HG02973 (cell line): ENCODE results near the gene MYH10.
A peak's percentile ranks its signal among the peaks of the same experiment; 100 is the strongest.

ENCODE experiments used
- ATAC-seq: cut with Tn5 transposase; IDR thresholded peaks from one replicate; pipeline ENCODE4 v1.9.1; 2021; ENCODE audit warnings: moderate library complexity; ENCODE audit not compliant: unreplicated experiment

The MYH10 gene

DNA sequence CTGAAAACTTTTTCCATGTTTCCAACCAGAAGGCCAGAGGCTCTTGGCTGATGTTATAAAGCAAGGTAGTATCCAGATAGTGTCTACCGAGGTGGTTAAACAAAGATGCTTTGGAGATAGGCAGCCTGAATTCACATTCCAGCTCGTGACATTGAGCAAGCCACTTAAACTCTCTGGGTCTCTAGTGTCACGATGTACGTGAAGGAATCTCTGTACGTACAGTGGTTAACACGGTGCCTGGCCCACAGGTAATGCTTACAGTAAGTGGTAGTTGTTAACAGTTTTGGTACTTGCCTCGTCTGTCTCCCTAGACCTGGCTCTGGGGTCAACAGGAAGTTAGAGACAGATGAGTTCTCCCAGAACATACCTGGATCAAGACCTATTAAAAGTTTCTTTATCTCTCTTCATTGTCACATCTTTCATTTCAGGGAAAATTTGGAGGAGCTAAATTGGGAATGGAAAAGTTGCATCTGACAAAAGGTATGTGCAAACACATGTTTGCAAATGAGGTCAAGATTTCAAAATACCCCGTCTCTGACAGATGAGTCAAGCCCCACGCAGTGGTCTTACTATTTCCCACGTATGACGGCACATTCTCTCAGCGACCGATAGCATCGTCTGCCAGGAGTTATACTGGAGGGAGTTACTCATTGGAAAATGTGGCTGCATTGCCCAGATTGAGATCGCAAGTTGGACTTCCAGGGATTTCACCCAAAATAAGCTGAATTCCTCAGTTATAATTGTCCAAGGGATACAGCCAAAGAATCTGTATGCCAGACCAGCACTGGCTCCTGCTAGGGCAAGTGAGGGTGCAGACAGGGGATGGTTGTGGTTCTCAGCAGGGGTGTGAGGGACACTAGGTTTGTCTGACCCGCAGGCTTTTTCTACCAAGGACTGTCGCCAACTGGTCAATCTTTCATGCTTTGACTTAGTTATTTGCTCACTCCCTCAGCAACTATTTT lies 18.9 kb upstream of the MYH10 start:
- no peak for ATAC-seq

DNA sequence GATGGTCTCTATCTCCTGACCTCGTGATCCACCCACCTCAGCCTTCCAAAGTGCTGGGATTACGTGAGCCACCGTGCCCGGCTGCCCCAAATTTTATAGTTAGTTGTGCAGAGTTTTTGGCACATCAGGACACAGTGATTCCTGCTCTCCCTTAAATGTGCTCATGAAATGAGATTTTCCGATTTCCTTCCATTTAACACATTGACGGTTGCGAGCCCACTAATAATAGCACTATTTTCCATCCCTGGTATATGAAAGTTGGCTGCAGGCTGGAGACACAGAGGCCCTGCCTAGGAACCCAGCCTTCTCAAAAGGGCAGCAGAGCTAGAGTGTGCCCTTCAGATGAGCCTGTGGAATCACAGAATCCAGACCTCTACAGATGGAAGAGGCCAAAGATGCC lies 17.4 kb upstream of the MYH10 start:
- ATAC-seq: no peak

DNA sequence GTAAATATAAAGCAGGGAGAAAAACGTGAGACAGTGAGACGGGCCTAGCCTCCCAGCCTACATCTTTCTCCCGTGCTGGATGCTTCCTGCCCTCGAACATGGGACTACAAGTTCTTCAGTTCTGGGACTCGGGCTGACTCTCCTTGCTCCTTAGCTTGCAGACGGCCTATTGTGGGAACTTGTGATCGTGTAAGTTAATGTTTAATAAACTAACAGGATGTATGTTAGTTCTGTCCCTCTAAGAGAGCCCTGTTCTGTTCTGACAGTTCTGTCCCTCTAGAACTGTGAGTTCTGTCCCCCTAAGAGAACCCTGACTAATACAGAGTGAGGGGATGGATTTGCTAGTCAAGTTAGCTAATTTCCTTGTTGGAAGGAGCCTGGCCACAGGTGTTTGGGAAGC lies 16.7 kb upstream of the MYH10 start:
- ATAC-seq: no peak

DNA sequence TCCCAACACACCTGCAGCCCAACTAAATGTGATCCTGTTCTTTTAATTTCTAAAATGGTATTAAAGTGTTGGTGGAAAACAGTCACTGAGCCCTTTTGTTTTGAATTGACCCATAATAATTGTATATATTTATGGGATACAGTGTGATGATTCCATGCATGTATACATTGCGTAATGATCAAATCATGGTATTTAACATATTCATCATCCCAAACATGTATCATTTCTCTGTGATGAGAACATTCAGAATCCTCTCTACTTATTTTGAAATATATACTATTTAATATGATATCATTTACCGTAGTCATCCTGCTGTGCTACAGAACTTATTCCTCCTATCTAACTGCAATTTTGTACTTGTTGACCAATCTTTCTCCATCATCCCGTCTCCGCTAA lies 14.0 kb upstream of the MYH10 start:
- no peak for ATAC-seq

DNA sequence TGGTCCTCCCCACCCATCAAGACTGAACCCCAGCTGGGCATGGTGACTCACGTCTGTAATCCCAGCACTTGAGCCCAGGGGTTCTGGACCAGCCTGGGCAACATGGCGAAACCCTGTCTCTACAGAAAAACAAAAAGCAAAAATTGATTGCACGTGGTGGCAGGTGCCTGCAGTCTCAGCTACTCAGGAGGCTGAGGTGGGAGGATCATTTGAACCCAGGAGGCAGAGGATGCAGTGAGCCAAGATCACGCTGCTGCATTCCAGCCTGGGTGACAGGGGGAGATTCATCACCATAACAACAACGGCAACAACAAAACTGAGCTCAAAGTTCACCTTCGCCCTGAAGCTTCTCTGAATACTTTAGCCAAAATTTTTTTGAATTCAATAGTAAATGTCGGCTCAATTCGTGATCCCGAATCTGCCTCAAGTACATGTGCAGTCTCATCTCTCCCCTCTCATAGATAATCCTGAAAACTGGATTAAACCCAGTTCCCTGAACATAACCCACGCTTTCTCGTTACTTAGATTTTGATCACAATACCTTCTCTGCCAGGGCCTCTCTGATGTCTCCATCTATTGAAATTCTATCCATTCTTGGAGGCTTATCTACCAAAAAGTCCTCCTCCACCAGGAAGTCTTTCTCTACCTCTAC lies 13.5 kb upstream of the MYH10 start:
- ATAC-seq: no peak

DNA sequence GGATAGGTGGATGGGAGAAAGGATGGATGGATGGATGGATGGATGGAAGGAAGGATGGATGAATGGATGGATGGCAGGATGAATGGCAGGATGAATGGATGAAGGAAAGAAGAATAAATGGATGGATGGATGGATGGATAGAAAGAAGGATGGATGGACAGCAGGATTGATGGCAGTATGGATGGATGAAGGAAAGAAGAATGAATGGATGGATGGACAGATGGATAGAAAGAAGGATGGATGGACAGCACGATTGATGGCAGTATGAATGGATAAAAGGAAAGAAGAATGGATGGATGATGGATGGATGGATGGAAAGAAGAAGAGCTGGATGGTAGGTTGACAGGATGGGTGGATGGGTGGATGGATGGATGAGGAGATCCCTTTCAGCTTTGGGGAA lies 9.2 kb upstream of the MYH10 start:
- no peak for ATAC-seq

DNA sequence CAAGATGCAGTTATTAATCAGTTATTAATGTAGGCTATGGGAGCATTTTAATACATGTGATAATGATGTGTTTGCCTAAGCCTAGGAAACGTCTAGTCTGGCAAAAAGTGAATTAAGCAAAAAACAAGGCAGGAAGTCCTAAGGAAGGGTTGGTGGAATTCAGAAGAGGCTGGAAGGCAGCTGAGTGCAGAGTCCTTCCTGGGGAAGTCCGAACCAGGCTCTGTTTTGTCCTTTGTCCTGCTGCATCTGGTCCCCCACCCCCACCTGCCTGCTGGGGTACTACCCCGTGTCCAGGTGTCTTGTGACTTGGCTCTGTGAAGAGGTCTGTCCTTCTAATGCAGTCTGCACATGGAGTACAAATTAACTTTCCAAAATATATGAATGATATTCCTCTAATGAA lies 1.5 kb upstream of the MYH10 start:
- no peak for ATAC-seq

DNA sequence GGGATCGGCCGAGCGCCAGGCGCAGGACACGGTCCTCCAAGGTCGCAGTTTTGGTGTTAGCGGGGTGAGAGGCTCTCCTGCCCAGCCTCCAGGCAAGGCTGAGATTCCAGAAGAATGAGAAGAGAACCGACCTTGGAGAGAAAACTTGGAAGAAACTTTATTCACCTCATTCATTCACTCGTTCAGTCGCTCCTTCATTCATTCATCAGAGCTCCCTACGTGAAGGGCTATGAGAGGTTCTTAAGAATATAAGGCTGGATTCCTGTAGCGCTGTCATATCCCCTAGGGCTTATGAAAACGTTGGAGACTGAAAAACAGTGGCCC lies 991 bp upstream of the MYH10 start:
- ATAC-seq: no peak

DNA sequence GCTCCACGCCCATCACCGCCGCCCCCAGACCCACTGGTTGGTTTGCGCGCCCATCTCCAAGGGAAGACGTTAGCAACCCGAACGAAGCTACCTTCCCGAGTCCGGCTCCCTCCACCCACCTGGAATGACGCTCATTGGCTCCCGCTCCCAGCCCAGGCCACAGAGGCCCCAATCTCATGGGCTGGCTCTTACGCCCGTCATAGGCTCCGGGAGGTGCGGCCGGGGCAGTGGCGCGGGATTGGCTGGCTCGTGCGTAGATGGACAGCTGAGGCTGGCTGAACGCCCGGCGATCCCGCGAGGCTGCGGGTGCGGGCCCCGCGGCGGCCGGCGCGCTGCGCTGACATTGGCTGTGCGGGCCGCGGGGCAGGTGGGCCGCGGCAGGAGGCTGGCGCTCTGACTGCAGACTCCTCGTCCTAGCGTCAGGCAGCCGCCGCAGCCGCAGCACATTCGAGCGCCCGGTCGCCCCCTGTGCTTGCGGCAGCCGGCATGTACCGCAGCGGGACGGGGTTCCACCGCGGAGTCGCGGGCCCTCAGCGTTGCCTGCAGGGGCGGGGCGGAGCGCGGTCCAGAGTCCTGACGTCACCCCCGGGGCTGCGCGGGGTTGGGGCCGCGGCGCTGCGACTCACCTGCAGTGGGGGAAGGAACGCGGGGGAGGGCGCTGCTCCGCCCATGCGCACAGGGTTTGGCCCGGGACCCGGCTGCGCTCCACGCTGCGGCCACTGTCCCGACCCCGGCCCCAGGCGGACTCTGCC lies 453 bp upstream of the MYH10 start:
- peak; percentile 97 for ATAC-seq

DNA sequence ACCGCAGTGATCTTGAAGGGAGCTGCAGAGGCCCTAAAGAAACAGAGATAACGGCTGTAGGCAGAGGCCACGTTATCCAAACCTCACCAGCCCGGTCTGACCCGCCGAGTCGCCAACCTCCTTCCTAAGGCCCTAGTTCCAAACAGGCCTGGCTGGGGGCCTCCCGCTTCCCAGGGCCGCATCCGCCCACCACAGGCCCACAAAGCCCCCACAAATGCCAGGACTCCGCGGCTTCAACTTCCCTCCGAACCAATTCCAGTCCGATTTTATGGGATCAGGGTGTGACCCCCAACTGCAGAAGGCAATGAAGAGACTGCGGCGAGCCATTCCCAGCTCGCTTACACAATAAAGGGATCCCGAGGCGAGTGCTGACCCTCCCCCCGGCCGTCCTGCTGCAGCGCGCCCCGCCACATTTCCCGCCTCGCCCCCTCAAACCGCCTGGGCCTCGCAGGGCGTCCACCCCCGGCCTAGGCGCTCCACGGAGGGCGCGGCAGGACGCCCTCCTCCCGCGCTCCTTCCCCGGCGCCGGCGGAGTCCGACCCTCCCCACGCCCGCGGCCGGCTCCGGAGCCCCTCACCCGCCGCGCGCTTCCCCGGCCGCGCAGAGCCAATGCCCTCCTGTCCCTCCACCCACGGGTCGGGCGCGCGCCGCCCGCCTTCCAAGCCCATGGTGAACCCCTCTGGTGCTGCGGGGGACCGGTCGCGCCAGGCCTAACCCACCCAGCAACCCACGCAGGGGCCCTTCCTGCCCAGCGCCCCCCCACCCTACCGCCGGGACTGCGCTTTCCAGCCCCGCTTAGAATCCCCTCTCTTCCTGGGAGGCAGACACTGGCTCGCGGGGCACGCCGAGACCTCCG lies 926 bp downstream of the MYH10 start:
- ATAC-seq: no peak

DNA sequence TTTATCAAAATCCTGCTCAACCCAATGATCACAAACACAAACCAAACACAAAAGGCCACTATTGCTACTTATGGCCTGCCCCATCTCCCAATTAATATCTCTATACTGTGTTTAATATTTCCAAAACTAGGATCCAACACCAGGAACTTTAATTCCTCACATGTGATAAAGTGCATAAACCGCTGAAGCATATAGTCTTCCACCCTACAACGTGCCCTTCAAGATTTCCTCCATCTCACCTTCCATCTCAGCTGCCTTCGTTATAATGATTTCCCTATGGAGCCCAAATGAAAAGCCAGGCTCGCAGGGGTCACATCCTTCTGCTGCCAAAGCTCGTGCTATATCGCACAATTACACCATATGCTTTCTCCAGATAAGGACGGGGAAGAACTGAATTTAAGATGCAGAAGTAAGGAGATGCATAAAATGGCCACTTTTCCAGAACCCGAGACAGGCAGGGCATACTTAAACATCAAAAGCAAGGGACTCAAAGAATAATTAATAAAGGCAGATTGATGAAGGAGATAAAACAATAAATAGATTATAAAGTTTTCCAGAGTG lies 1.8 kb downstream of the MYH10 start:
- ATAC-seq: no peak

DNA sequence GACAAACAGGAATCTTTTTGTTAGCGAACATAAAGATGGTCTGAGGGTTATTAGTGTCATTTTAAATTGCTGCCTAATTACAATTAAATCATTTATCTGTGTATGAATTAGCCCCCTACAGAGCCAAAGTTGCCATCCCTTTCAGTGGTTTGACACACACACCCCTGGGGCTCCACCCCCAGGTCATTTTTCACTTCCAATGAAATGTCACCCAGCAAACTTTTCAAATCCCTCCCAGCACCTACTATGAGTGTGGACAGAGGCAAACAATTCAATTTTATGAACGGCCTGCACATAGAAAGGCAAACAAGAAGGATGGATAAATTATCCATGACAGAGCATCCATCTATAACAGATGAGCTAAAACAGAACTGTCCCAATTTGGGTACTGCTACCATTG lies 2.4 kb downstream of the MYH10 start:
- no peak for ATAC-seq

DNA sequence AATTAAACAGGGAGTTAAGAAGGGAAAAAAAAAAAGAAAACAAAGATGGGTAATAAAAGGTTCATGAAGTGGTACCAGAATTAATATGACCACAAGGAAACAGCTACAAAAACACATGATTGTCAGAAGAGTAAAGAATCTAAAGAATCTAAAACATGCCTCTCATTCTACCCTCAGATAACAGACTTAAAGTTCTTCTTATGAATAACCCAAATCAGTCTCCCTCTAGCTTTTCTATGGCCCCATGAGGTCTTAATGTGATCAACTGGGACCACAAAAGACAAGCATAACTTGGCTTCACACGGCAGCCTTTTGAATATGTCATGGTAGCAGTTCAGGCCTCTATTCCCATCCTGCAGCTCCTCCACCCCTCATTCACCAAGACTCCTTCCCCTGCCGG lies 6.9 kb downstream of the MYH10 start:
- no peak for ATAC-seq

DNA sequence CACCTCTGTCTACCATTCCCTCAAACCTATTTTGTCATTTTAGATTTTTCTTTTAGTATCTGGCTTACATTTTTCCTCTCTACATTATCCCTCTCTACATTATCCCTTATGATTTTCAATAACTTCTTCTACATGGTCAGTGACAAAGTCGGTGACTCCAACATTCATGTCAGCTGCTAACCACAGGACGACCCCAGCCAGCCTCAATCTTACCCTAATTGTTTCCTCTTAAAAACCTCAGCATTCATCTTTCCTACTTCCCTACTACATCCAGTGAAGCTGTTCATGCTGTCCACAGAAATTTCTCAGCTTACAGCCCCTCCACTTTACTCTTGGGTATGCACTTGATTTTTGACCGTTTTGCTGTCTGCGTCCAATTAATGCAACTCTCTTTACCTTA lies 8.3 kb downstream of the MYH10 start:
- no peak for ATAC-seq

DNA sequence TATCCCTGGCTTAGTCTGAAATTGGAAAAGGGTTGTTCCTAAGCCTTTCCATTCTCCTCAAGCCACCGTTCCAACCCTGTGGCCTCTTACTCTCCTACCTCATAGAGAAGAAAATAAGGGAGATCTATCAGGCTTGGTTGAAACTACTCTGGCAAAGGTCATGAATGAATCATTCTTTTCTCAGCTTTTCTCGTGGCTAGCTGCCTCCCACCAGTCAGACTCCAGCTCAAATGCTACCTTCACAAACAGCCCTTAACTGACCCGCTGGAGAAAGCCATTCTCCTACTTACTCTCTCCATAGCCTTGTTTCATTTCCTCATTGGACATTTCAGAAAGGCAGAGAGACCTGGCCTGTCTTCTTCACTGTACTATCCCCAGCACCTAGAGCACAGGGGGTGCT lies 8.9 kb downstream of the MYH10 start:
- no peak for ATAC-seq

DNA sequence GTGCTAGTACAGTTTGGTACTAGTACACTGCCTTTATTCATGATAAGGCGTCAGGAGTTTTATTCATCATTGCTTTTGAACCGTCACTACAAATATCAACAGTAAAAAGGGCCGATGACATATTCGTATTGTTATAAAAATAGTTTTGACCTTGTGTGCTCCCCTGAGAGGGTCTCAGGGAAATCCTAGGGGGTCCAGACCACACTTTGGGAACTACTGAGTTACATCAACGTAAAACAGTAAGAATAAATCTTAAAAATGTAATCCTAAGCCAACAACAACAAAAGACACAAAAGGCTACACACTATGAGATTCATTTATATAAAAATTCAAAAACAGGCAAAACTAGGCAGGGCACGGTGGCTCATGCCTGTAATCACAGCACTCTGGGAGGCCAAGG lies 11.2 kb downstream of the MYH10 start:
- no peak for ATAC-seq

DNA sequence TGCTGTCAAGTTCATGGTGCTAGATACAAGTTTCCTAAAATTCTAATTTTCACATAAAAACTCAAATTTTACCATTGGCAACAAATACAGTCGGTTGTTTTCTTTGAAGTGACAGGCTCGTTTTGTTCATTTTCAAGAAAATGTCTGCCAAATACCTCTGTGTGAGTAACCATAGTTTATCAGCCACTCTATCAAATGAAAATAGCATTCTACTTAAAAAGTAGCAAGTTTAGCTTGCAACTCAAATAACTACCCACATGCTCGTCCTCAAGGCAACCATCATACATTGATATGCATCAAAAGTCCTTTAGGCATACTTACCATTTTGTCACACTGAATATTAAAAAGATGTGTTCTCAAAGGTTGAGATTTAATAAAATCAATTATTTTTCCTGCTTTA lies 11.7 kb downstream of the MYH10 start:
- no peak for ATAC-seq

DNA sequence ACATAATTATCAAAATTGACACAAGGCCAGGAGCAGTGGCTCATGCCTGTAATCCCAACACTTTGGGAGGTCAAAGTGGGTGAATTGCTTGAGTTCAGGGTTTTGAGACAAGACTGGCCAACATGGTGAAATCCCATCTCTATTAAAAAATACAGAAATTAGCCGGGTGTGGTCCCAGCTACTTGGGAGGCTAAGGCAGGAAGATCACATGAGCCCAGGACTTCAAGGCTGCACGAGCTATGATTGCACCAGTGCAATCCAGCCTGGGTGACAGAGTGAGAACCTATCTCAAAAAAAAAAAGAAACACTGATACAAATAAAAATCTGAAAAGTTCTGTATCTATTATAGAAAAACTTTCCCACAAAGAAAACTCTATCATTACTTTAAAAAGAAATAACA lies 15.5 kb downstream of the MYH10 start:
- ATAC-seq: no peak

DNA sequence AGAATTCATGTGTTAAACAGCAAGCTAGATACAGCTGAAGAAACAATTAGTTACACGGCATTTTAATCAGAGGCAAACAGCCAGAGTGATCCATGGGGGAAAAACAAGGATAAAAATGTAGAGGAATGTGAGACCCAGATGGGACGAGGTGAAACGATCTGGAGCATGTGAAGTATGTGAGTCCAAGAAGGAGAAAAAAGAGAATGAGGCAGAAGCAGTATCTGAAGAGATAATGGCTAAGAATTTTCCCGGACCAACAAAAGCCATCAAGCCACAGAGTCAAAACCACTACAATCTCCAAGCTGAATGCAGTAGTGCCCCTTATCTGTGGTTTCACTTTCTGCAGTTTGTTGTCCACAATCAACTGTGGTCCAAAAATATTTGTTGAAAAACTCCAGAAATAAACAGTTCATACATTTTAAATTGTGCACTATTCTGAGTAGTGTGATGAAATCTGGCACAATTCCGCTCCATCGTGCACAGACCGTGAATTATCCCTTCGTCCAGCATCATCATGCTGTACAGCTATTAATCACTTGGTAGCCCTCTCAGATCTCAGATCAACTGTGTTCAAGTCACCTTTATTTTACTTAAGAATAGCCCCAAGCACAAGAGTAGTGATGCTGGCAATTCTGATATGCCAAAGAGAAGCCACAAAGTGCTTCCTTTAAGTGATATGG lies 18.8 kb downstream of the MYH10 start:
- no peak for ATAC-seq

DNA sequence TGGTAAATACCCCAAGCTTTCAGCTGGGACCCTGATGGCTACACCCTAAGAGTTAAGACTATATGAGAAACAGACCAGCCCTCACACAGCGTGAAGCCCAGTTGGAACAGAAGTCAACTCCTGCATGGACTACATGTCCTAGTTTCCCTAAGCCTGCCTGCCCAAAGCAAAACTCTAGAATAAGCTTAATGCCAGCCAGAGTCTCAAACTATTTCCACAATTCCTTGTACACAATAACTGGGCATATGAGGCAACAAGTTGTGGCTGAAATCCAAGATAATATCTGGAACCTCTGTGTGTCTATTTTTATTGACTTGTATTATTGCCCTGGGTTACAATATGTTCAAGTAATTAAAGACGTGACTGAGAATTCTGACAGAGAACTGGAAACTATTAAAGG lies 19.4 kb downstream of the MYH10 start:
- ATAC-seq: no peak
